Activated T-helper 9 cell treated with anti-CD3 and anti-CD28 coated beads, Interleukin-2, amount 50 U/mL, for 16 hours (primary cell): ENCODE measurements around the gene GPR152.

Experiments
- DNase-seq: peaks from one replicate; pipeline ENCODE4 v3.0.0-alpha.2; 2020; ENCODE audit warnings: low read depth

The GPR152 gene, protein sequence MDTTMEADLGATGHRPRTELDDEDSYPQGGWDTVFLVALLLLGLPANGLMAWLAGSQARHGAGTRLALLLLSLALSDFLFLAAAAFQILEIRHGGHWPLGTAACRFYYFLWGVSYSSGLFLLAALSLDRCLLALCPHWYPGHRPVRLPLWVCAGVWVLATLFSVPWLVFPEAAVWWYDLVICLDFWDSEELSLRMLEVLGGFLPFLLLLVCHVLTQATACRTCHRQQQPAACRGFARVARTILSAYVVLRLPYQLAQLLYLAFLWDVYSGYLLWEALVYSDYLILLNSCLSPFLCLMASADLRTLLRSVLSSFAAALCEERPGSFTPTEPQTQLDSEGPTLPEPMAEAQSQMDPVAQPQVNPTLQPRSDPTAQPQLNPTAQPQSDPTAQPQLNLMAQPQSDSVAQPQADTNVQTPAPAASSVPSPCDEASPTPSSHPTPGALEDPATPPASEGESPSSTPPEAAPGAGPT

GRCh38 chr11:67452141-67452952 lies at the start of gene GPR152:
Gene GPR152, minus strand, starts transcription at chr11:67452729. Its CDS starts 5 bp downstream, at chr11:67452724.
- DNase-seq: no peak

- no peak for DNase-seq
Measured at GRCh38 chr11:67501854-67502253, 49.3 kb upstream of the GPR152 start.

GRCh38 chr11:67500831-67501715 lies 48.5 kb upstream of the GPR152 start:
- DNase-seq: no peak

DNA sequence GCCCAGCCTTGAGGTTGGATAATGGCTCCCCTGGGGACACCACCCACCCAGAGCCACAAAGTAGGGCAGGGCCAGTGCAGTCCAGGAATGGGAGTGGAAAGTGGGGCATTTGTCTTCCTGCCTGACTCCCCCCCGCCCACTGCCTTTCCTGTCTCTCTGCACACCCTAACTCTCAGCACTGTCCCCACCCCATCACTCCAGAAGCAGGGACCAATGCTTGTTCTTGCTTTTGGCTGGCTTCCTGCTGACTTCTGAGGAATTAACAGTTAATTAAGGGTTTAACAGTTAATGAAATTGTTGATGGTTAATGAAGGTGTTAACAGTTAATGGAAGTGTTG lies 47.9 kb upstream of the GPR152 start:
- DNase-seq: no peak

- no peak for DNase-seq
Measured at GRCh38 chr11:67499808-67500483, 47.4 kb upstream of the GPR152 start.

- DNase-seq: no peak
Measured at GRCh38 chr11:67498544-67498972, 46.0 kb upstream of the GPR152 start.

DNA sequence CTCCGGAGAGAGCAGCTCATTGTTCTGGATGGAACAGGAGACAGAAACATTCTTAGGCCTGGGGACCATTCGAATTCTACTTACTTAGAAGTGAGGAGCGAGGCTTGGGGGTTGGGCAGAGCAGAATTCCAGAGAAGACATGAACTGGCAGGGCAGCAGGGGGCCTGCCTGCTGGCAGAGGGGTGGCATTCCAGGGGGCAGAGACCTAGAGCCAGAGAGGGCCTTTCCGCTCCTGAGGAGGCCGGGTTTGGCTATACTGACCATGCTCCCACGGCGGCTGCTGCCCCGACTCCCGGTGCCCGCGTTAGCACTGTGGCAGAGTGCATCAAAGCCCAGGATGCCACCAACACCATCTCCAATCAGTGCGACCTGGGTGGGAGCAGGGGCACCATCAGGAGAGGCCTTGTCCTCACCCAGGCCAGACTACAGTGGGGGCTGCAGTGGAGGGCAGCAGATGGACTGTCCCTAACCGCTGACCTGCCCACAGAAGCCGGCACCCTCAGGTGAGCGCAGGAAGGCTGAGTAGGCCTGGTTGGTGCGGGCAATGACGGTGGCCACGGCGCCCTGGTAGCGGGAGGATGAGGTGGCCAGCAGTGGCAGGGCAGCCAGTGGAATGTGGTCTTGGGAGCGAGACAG lies 45.2 kb upstream of the GPR152 start:
- no peak for DNase-seq

DNA sequence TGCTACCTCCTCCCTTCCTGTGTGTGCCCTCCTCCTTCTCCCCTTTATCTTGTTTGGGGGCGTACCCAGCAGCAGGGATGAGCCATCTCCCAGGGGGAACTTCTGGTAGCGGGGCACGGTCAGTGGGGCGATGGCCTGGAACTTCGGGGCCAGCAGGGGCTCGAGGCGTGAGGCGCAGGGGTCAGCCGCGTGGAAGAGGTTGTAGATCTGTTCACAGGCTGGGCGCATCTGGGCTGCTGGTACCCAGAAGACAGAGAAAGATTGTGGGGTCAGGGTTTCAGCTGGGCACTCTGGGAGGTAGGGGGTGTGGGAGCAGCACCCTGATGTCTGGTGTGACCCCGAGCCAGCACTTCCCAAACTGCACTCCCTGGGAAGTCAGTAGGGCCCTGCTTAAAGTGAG lies 43.6 kb upstream of the GPR152 start:
- no peak for DNase-seq

DNA sequence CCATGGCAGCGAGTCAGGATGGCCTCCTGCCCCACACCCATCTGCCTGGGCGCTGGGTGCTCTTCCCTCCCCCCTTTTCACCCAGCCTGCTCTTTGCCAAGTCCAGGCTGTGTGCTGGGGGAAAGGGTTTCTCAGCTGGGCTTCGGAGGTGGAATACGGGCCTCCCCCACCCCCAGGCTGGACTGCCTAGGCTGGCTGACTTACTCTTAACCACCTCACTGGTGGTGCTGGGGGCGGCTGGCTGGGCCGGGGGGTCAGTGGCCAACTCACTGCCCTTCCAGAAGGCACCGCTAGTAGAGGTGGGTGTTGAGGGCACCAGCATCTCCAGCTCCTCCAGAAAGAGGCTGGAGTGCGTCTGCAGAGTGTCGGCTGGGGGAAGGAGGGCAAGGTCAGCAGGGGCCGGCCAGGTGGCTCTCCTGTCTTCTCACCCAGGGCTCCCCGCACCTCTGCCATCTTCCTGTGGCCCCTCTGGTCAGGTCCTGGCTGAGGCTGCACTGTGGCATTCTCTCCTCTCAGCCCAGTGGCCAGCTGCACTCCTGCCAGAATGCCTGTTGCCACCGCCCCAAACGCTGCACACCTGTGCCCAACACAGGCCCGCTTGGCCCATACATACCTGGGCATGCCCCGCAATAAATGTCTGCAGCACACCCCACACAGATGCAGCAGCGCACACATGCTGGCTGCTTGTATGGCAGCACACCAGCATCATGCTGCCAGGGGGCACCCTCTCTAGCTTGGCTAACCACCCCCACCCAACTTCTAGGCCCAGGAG lies 42.9 kb upstream of the GPR152 start:
- no peak for DNase-seq

DNA sequence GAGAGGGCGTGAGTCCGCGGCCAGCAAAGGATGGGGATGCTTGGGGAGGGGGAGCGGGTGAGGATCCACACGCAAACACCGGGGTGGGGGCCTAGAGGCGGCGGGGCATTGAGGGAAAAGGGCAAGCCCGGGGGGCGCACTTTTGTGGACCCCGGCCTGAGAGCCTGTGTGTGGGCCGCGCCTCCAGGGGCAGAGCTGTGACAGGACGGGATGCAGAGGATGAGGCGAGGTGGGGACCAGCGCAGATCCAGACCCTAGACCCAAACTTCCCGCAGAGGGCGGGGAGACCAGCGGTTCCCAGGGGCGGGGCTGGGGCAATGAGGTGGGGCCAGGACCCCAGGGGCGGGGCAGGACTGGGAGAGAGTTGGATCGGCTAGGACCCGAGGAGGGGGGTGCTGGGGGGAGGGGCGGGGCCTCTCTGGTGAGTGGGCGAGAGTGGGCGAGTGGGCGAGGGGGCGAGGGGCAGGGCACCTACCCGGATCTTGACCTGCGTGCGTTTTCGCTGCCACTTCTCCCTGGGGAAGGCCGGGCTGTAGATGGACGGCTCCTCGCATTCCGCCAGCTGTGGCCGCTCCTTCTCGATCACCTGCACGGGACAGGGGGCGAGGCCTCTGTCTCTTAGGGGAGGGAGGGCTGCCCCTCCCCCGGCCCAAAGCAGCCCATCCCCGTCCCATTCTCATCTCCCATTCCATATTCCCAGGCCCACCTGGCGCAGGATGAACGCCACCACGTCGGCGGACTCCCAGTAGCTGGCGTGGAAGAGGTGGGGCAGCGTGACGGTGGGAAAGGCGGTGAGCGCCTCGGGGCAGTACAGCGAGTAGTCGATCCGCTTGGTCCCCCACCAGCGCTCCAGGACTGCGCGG lies 42.1 kb upstream of the GPR152 start:
- no peak for DNase-seq

DNA sequence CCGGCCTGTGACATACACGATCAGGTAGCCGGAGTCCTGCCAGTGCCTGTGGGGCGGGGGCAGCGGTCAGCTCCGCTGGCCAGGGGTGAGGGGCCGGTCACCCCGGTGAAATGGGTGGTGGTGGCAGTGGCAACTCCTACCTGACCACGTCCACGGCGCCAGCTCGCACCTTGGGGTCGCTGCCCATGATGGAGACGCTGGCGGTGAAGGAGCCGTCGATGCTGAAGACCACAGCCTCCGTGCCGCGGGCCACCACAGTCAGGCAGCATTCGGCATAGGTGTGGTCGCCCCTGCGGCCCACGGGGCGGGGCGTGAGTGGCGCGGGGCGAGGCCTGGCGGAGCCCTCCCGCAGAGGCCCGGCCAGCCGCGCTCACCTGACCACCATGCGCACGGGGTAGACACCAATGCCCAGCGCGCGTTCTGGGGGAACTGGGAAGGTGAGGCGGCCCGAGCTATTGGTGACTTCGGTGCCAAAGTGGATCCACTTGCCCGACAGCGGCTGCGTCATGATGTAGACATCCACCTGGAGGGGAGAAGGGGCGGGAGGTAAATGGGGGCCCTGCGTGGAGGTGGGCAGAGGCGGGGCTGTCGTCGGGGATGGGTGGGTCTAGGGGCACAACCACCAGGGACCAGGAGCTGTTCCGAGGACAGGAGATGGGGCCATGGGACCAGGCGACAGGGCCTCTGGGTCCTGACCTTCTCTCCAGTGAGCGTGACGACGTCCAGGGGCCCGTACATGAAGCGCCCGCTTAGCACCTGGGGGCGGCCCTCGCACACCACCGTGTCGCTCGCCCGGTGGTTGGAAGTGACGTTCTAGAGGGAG lies 41.2 kb upstream of the GPR152 start:
- DNase-seq: no peak

DNA sequence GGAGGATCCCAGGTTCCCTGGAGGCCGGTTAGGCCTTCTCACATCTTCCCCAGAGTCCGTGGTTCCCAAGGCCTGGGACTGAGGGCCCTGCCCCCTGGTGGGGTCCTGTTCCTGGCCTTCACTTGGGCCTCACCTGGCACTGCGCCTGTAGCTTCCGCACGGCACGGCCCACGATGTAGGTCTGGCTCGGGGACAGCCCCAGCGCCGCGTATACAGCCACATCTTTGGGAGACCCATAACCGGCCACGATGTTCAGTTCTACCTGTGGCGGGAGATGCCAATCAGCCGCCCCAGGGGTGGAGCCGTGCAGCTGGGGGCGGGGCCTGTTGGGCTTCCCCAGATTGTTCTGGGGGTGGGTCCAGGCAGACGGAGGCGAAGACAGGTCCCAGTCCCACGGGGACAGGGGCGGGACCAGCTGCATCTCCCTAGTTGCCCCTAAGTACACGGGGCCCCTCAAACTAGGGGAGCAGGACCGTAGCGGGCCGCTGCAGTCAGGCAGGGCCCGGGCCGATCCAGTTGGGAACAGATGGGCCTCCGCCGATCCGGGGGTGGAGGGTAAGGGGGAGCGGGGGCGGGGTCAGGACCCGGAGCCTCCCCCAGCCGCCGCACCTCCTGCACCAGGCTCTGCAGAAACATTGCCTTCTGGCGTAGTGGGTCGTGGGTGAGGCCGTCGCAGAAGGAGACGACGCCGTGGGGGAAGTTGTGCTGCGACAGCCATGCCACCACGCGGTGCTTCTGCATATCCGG lies 40.4 kb upstream of the GPR152 start:
- no peak for DNase-seq

DNA sequence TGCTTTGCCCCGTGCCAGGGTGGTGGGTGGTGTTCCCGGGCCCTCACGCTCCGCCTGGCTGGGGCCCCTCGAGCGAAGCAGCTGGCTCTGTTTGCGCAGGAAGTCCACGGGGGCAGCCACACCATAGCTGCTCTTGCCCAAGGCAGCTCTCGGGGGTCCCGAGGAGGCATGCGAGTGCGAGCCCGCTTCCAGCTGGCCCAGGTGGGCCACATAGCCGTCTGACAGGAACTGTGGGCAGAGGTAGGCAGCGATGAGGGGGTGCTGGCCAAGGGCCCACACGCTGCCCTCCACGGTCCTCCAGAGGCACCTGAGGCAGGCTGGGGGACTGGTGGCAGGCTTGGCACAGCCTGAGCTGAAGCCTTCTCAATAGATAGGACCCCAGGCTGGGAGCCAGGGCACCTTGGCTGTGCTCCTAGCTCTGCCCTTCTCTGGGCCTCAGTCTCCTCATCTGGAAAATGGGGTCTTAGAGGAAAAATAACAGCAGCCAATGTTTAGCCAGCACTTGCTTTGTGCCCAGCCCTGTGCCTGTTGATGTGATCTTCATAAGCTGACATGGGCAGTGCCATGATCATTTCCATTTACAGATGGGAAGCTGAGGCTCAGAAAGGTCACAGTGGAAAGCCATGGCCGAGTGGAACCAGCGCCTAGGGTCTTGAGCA lies 39.7 kb upstream of the GPR152 start:
- no peak for DNase-seq

GRCh38 chr11:67491276-67492068 lies 38.9 kb upstream of the GPR152 start:
- no peak for DNase-seq

DNA sequence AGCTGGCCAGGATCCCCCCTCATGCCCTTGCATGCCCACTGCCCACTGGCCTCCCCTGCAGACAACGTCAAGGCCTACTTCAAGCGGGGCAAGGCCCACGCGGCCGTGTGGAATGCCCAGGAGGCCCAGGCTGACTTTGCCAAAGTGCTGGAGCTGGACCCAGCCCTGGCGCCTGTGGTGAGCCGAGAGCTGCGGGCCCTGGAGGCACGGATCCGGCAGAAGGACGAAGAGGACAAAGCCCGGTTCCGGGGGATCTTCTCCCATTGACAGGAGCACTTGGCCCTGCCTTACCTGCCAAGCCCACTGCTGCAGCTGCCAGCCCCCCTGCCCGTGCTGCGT lies 38.2 kb upstream of the GPR152 start:
- no peak for DNase-seq

DNA sequence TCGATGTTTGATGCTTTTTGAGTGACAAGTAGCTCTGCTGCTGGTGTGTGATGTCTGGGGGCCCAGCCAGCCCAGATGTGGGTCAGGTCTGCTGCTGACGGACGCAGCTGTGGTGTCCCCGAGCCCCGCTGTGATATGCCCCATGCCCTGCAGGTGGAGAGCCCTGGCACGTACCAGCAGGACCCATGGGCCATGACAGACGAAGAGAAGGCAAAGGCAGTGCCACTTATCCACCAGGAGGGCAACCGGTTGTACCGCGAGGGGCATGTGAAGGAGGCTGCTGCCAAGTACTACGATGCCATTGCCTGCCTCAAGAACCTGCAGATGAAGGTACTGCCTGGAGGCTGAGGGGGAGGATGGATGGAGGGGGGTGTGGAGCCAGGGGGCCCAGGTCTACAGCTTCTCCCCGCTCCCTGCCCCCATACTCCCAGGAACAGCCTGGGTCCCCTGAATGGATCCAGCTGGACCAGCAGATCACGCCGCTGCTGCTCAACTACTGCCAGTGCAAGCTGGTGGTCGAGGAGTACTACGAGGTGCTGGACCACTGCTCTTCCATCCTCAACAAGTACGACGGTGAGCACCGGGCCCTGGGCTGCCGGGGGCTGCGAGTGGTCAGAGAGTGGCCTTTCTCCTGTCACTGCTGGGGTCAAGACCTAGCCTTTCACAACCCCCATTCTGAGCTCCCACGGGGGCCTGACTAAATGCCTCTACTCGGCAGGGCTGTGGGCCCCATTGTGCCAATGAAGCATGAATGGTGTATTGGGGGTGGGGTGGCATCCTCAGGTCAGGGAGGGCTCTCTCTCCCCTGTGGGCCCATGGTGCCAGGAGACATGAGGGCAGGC lies 37.6 kb upstream of the GPR152 start:
- DNase-seq: no peak
